SK-N-SH (cell line): ENCODE data around the gene CALN1. TPM values are rescaled to one million over a fixed set of nuclear protein-coding genes. Genes with fewer than 3 reads are reported as not detected.

Experiments
- CTCF ChIA-PET: fragments of 300-600, 350-600 bp; formaldehyde crosslinking; extraction: SDS; loops from one replicate; lab custom pipeline; 2021; lab: Yijun Ruan, JAX
- POLR2A ChIA-PET: fragments of 350-600 bp; sonication (Branson Sonifier 250); formaldehyde crosslinking; extraction: SDS; loops from one replicate; lab custom pipeline; 2020; ENCODE audit warnings: antibody characterized with exemption, inconsistent platforms; lab: Yijun Ruan, JAX
- DNase-seq: peaks from one replicate; pipeline ENCODE4 v3.0.0; 2012
- H2AFZ ChIP-seq: fragments of 200-600 bp; sonication (generic); 2 replicates; pipeline ENCODE4 v1.8.1; 2016; ENCODE audit warnings: antibody characterized with exemption, mild to moderate bottlenecking, low read depth
- H3F3A ChIP-seq: fragments of 200-600 bp; sonication (generic); replicated peaks from 2 replicates; pipeline ENCODE3; 2016; ENCODE audit warnings: antibody characterized with exemption, mild to moderate bottlenecking; ENCODE audit not compliant: insufficient read depth
- H3K27ac ChIP-seq, 2 experiments: fragments of 200-500 bp in 1 of 2; fragments of 200-600 bp in 1 of 2; sonication (Bioruptor generic) in 1 of 2; sonication (generic), shearing (Covaris generic) in 1 of 2; 2 replicates each; pipeline versions ENCODE4 v1.5.1 to v1.6.1; 2014 to 2016; ENCODE audit warnings: low read depth in 2 of 2, inconsistent platforms in 1 of 2, low read length in 1 of 2, mild to moderate bottlenecking in 1 of 2, mixed read lengths in 1 of 2
- H3K27me3 ChIP-seq: fragments of 200-600 bp; sonication (generic), shearing (Covaris generic); 2 replicates; pipeline ENCODE4 v1.6.1; 2016; ENCODE audit warnings: mixed run types; ENCODE audit not compliant: insufficient read depth
- H3K36me3 ChIP-seq, 2 experiments: fragments of 200-500 bp in 1 of 2; fragments of 200-600 bp in 1 of 2; sonication (Bioruptor generic) in 1 of 2; sonication (generic) in 1 of 2; replicated peaks in 1 of 2; 2 replicates each; pipeline versions ENCODE3 to v1.5.1; 2014 to 2016; ENCODE audit warnings: low read length in 1 of 2, mild to moderate bottlenecking in 1 of 2; ENCODE audit not compliant: insufficient read depth in 2 of 2, control insufficient read depth in 1 of 2
- H3K4me1 ChIP-seq, 2 experiments: fragments of 200-500 bp in 1 of 2; fragments of 200-600 bp in 1 of 2; sonication (Bioruptor generic) in 1 of 2; sonication (generic), shearing (Covaris generic) in 1 of 2; 2 replicates each; pipeline versions ENCODE4 v1.5.1 to v1.6.1; 2014 to 2016; ENCODE audit warnings: low read depth in 1 of 2, low read length in 1 of 2, mixed run types in 1 of 2; ENCODE audit not compliant: insufficient read depth in 2 of 2, control insufficient read depth in 1 of 2
- H3K4me2 ChIP-seq: fragments of 200-600 bp; sonication (generic), shearing (Covaris generic); 2 replicates; pipeline ENCODE4 v1.6.1; 2017; ENCODE audit warnings: mixed run types
- H3K4me3 ChIP-seq, 2 experiments: fragments of 200-500 bp in 1 of 2; fragments of 200-600 bp in 1 of 2; sonication (Bioruptor generic) in 1 of 2; sonication (generic), shearing (Covaris generic) in 1 of 2; 2 replicates each; pipeline versions ENCODE4 v1.5.1 to v1.8.1; 2014 to 2016; ENCODE audit warnings: low read depth in 2 of 2, inconsistent platforms in 1 of 2, low read length in 1 of 2, mild to moderate bottlenecking in 1 of 2, mixed read lengths in 1 of 2, moderate library complexity in 1 of 2
- H3K79me2 ChIP-seq: fragments of 200-600 bp; sonication (generic); 2 replicates; pipeline ENCODE4 v1.8.1; 2017; ENCODE audit warnings: mild to moderate bottlenecking; ENCODE audit not compliant: insufficient read depth
- H3K9ac ChIP-seq: fragments of 200-600 bp; sonication (generic); 2 replicates; pipeline ENCODE4 v1.6.1; 2017; ENCODE audit warnings: mixed run types
- H3K9me2 ChIP-seq: fragments of 200-600 bp; sonication (generic); 2 replicates; pipeline ENCODE4 v1.6.1; 2017; ENCODE audit warnings: mixed run types
- H3K9me3 ChIP-seq: fragments of 200-600 bp; sonication (generic); 2 replicates; pipeline ENCODE4 v1.6.1; 2017; ENCODE audit warnings: mixed run types, mild to moderate bottlenecking, moderate library complexity
- H4K20me1 ChIP-seq: fragments of 200-600 bp; sonication (generic); 2 replicates; pipeline ENCODE4 v1.6.1; 2017; ENCODE audit warnings: mild to moderate bottlenecking, mixed run types; ENCODE audit not compliant: insufficient read depth
- CHD2 ChIP-seq: fragments of 150-350 bp; IDR thresholded peaks from 2 replicates; pipeline ENCODE4 v1.6.1; 2018; ENCODE audit warnings: low read length; ENCODE audit not compliant: partially characterized antibody
- EP300 ChIP-seq, 2 experiments: IDR thresholded peaks; 2 replicates each; pipeline versions ENCODE4 v1.4.0 to v1.6.1; 2012; ENCODE audit warnings: borderline replicate concordance in 1 of 2, low read depth in 1 of 2, low read length in 1 of 2
- EZH2phosphoT487 ChIP-seq: fragments of 200-600 bp; sonication (generic); IDR thresholded peaks from 2 replicates; pipeline ENCODE4 v1.6.1; 2017; ENCODE audit warnings: low read depth, mixed run types, mild to moderate bottlenecking, antibody characterized with exemption, moderate library complexity, borderline replicate concordance
- FOXJ3 ChIP-seq: sonication (generic); formaldehyde crosslinking; IDR thresholded peaks from 2 replicates; pipeline ENCODE4 v1.5.1; 2020; ENCODE audit warnings: mild to moderate bottlenecking, missing genetic modification reagents
- FOXM1 ChIP-seq: IDR thresholded peaks from 2 replicates; pipeline ENCODE4 v1.4.0; 2012; ENCODE audit warnings: low read depth, mild to moderate bottlenecking
- GATA2 ChIP-seq: sonication (generic); formaldehyde crosslinking; IDR thresholded peaks from 2 replicates; pipeline ENCODE4 v1.5.0; 2020; ENCODE audit warnings: mild to moderate bottlenecking, missing genetic modification reagents
- IRF3 ChIP-seq: fragments of 150-350 bp; IDR thresholded peaks from 2 replicates; pipeline ENCODE4 v1.6.1; 2016; ENCODE audit warnings: mild to moderate bottlenecking, low read depth, low read length
- JUND ChIP-seq: IDR thresholded peaks from 2 replicates; pipeline ENCODE4 v1.4.0; 2012
- MAX ChIP-seq: IDR thresholded peaks from 2 replicates; pipeline ENCODE4 v1.4.0; 2012; ENCODE audit warnings: low read depth
- MEF2A ChIP-seq: IDR thresholded peaks from 2 replicates; pipeline ENCODE4 v1.4.0; 2012; ENCODE audit warnings: low read depth, borderline replicate concordance
- MXI1 ChIP-seq: IDR thresholded peaks from 2 replicates; pipeline ENCODE4 v1.6.1; 2012; ENCODE audit warnings: mild to moderate bottlenecking, low read depth, low read length, improper control_type of control experiment
- NFIC ChIP-seq: IDR thresholded peaks from 2 replicates; pipeline ENCODE4 v1.4.0; 2012; ENCODE audit warnings: borderline replicate concordance
- NRF1 ChIP-seq: IDR thresholded peaks from 2 replicates; pipeline ENCODE4 v1.6.1; 2012; ENCODE audit warnings: low read depth, mild to moderate bottlenecking, low read length
- RAD21 ChIP-seq: IDR thresholded peaks from 2 replicates; pipeline ENCODE4 v1.6.1; 2012; ENCODE audit warnings: mild to moderate bottlenecking, low read length
- RCOR1 ChIP-seq: fragments of 150-350 bp; IDR thresholded peaks from 2 replicates; pipeline ENCODE4 v1.6.1; 2017; ENCODE audit warnings: antibody characterized with exemption, low read length
- SIN3A ChIP-seq: IDR thresholded peaks from 2 replicates; pipeline ENCODE4 v1.6.1; 2012; ENCODE audit warnings: low read depth, mild to moderate bottlenecking, low read length, moderate library complexity, borderline replicate concordance
- TCF12 ChIP-seq: IDR thresholded peaks from 2 replicates; pipeline ENCODE4 v1.4.0; 2012
- YY1 ChIP-seq: IDR thresholded peaks from 2 replicates; pipeline ENCODE4 v1.4.0; 2012; ENCODE audit warnings: low read depth, mild to moderate bottlenecking
- WGBS: methylation state at CpG from one replicate; pipeline ENCODE4 v1.1.6; 2017; ENCODE audit warnings: low lambda C conversion rate; 5-methylcytosine and 5-hydroxymethylcytosine counted together
- polyA plus RNA-seq, 3 experiments: library from polyadenylated mRNA; depleted of rRNA; stranded (reverse); fragments of >200 nt; gene quantifications; 2 replicates each; pipeline ENCODE4 v1.2.3, GENCODE V29; 2012
- TF ChIP-seq, protein P1 (sequence below): IDR thresholded peaks from 2 replicates; pipeline ENCODE4 v1.4.0; 2012; ENCODE audit warnings: low read depth, borderline replicate concordance
- TF ChIP-seq, protein P2 (sequence below): fragments of 200-600 bp; sonication (generic); IDR thresholded peaks from 2 replicates; pipeline ENCODE4 v1.6.1; 2017; ENCODE audit warnings: antibody characterized with exemption, mild to moderate bottlenecking, moderate library complexity

The CALN1 gene
- polyA plus RNA-seq, 1 of the 3 experiments (the other 2 are of a cell fraction) = not detected

GRCh38 chr7:72435925-72436480 is 23.9 kb upstream of the CALN1 start:
- no peak for DNase-seq
- Histone ChIP-seq H2AFZ (no peak overlapping the region), H3K9ac (no peak overlapping the region), H3K79me2 (no peaks in the 10 kb centered on the region), H4K20me1 (no peaks in the 10 kb centered on the region), H3K27ac (no peak overlapping the region), H3K4me1 (no peaks in the 10 kb centered on the region), H3K9me3 (no peaks in the 10 kb centered on the region), H3K36me3 (no peaks in the 10 kb centered on the region), H3K4me3 (no peak overlapping the region), H3F3A (no peaks in the 10 kb centered on the region), H3K4me2 (no peak overlapping the region), H3K9me2 (no peaks in the 10 kb centered on the region), H3K27me3 (peaks cover 10% of the 10 kb centered on the region; the same call in 1 of the 2 replicates)
- POLR2A ChIA-PET = no interaction called here
- CTCF ChIA-PET = interaction anchor here (0.6 to 1.3 kb wide), 4 partner anchors 10 to 684 kb away, joined by 3 to 4 read pairs (median 3); no protein-coding TSS in a partner anchor
- 9% methylated on average over 5 of the region's 5 CpGs for WGBS
- no peak for TF ChIP-seq SIN3A
- TF ChIP-seq, protein P1, sequence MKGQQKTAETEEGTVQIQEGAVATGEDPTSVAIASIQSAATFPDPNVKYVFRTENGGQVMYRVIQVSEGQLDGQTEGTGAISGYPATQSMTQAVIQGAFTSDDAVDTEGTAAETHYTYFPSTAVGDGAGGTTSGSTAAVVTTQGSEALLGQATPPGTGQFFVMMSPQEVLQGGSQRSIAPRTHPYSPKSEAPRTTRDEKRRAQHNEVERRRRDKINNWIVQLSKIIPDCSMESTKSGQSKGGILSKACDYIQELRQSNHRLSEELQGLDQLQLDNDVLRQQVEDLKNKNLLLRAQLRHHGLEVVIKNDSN = no peak
- no peak for TF ChIP-seq JUND
- TF ChIP-seq MEF2A = no peak
- no peak for TF ChIP-seq MXI1

GRCh38 chr7:72435366-72435765 is 23.2 kb upstream of the CALN1 start:
- Histone ChIP-seq H3K9ac (no peak overlapping the region), H4K20me1 (no peaks in the 10 kb centered on the region), H3F3A (no peaks in the 10 kb centered on the region), H3K9me3 (no peaks in the 10 kb centered on the region), H2AFZ (peak overlapping the region; percentile 64; the same call in 1 of the 2 replicates), H3K36me3 (no peaks in the 10 kb centered on the region), H3K27me3 (peaks cover 10% of the 10 kb centered on the region), H3K4me3 (no peak overlapping the region), H3K27ac (no peak overlapping the region), H3K4me1 (no peaks in the 10 kb centered on the region), H3K79me2 (no peaks in the 10 kb centered on the region), H3K4me2 (no peak overlapping the region), H3K9me2 (no peaks in the 10 kb centered on the region)
- CTCF ChIA-PET = no interaction called here
- POLR2A ChIA-PET = interaction anchor here (0.6 kb wide), 1 partner anchor 1347 kb away, joined by 5 read pairs; no protein-coding TSS in a partner anchor
- WGBS = 11% methylated on average over 11 of the region's 15 CpGs
- DNase-seq = no peak
- TF ChIP-seq RAD21 = no peak
- no peak for TF ChIP-seq FOXJ3 (CRISPR knock-in tag)
- TF ChIP-seq MAX = no peak
- TF ChIP-seq RCOR1 = no peak
- TF ChIP-seq, protein P2, sequence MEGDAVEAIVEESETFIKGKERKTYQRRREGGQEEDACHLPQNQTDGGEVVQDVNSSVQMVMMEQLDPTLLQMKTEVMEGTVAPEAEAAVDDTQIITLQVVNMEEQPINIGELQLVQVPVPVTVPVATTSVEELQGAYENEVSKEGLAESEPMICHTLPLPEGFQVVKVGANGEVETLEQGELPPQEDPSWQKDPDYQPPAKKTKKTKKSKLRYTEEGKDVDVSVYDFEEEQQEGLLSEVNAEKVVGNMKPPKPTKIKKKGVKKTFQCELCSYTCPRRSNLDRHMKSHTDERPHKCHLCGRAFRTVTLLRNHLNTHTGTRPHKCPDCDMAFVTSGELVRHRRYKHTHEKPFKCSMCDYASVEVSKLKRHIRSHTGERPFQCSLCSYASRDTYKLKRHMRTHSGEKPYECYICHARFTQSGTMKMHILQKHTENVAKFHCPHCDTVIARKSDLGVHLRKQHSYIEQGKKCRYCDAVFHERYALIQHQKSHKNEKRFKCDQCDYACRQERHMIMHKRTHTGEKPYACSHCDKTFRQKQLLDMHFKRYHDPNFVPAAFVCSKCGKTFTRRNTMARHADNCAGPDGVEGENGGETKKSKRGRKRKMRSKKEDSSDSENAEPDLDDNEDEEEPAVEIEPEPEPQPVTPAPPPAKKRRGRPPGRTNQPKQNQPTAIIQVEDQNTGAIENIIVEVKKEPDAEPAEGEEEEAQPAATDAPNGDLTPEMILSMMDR = no peak
- no peak for TF ChIP-seq TCF12
- TF ChIP-seq CHD2 = no peak
- TF ChIP-seq EZH2phosphoT487 = no peak
- no peak for TF ChIP-seq IRF3
- no peak for TF ChIP-seq NRF1
- no peak for TF ChIP-seq FOXM1
- no peak for TF ChIP-seq SIN3A
- TF ChIP-seq EP300 (IDR thresholded peaks at IDR 0.05; ENCODE audit: borderline replicate concordance in 1 of 2, low read depth in 1 of 2, low read length in 1 of 2) = no peak
- TF ChIP-seq NFIC = no peak
- TF ChIP-seq YY1 = no peak
- TF ChIP-seq, protein P1 = no peak
- TF ChIP-seq GATA2 (CRISPR knock-in tag) = no peak
